OCI-LY7 (cell line): Measurements from ENCODE around the gene NUP93.

Experiments used
- CTCF ChIP-seq: fragments of 200-600 bp; sonication (generic); conservative IDR thresholded peaks from 2 replicates; pipeline ENCODE4 v1.5.1; 2014; ENCODE audit warnings: mild to moderate bottlenecking, antibody characterized with exemption, low read length, moderate library complexity, mixed read lengths
- EZH2phosphoT487 ChIP-seq: fragments of 200-600 bp; sonication (generic); IDR thresholded peaks from 2 replicates; pipeline ENCODE4 v1.6.1; 2018; ENCODE audit warnings: low read depth, borderline replicate concordance, mild to moderate bottlenecking, mixed run types, antibody characterized with exemption, low read length, moderate library complexity, mixed read lengths

GRCh38 chr16:56741399-56741798 is 11.5 kb downstream of the NUP93 start:
- TF ChIP-seq CTCF (no peak), EZH2phosphoT487 (no peak)
